HG03139 (cell line): Measurements from ENCODE around the gene KRT78.
"Not testable (repeated sequence)": the region's sequence is repeated elsewhere in the genome, so short reads cannot be mapped to it uniquely, and the experiment has no call there.

Source experiments
- ATAC-seq: cut with Tn5 transposase; IDR thresholded peaks from one replicate; pipeline ENCODE4 v1.9.1; 2021; ENCODE audit not compliant: unreplicated experiment

The KRT78 gene

DNA sequence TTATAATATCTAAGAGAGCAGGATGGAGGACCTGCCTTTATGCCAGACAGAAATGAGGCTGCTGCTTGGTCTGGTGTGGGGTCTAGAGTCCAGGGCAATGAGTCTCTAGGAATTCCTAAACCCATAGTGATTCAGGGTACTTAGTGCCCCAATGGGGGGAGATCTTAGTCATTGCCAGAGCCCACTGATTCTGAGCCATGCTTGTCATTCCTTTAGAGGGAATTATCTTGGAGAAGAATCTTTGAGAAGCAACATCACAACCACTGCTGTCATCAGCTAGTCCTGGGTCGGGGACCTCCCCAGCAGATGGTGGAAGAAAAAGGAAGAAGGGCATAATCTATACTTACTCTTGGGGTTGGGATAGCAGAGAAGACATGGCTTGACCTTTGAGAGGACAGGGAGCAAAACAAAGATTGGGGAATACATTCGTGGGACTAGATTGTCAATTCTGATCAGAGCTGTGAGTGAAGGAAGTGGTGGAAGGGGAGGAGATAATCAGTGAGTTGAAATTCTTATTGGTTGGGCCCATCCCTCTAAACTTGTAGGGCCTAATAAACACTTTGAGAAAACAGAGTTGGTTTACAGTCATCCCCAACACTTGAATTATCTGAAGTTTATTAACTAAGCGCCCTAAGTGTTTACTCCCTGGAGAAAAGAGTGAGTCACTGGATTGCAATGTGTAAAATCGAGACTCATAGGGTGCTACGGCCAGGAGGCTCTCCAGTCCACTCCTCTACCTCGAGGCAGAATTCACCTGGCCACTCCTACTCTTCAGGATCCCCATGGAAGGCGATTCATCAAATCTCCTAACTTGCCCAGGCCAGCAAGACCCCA is 49.9 kb downstream of the KRT78 start:
- no peak for ATAC-seq

GRCh38 chr12:52798003-52798670 is 50.7 kb downstream of the KRT78 start:
- no peak for ATAC-seq

GRCh38 chr12:52797529-52797894 is 51.3 kb downstream of the KRT78 start:
- ATAC-seq: no peak

- ATAC-seq: no peak
Measured at GRCh38 chr12:52796839-52797528, 51.8 kb downstream of the KRT78 start.

- no peak for ATAC-seq
Measured at GRCh38 chr12:52796429-52796794, 52.4 kb downstream of the KRT78 start.

DNA sequence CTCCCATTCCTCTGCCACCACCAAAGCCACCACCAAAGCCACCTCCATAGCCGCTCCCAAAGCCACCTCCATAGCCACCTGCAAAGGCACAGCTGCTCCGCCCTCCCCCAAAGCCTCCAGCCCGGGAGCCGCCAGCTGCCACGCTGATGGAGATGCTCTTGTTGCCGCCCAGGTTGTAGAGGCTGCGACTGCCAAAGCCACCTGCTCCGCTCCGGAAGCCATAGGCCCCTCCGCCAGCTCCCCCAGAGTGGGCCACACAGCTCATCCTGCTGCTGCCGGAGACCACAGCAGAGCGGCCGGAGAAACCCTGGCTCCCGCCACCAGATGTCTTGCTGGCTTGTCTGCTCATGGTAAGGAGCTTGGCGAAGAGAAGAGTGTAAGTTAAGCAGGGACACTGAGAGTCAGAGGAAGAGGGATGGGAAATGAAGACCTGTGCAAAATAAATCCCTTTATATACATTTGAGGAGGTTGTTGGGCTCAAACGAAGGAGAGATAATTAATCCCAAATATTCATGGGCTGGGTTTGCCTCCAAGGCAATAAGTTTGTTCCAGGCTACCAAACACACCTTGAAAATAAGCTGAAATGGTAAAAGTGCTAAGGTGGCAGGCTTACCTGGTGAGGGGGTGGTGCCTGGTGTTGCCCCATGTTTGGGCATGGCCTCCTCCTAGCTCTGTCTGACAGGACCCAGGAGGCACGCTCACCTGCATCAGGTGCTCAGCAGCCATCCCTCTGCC is 52.9 kb downstream of the KRT78 start, which contains the start of gene KRT3:
Gene KRT3 (minus strand): TSS at position 424 of the 735 bp plus-strand sequence. CDS start 75 bp downstream, at position 349.
- ATAC-seq: no peak

DNA sequence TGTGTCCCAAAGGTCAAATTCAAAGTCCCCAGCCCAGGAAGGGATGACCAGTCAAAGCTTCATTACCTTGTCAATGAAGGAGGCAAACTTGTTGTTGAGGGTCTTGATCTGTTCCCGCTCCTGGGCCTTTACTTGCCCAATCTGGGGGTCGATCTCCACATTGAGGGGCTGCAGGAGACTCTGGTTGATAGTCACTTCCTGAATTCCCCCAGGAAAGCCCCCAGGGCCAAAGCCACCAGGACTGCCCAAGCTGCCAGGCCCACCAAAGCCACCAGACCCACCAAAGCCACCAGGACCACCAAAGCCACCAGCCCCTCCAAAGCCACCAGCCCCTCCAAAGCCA is 53.5 kb downstream of the KRT78 start:
- ATAC-seq: not testable (repeated sequence)

- no peak for ATAC-seq
Measured at GRCh38 chr12:52794479-52795331, 54.1 kb downstream of the KRT78 start.

- ATAC-seq: no peak
Measured at GRCh38 chr12:52792185-52793029, 56.4 kb downstream of the KRT78 start.

DNA sequence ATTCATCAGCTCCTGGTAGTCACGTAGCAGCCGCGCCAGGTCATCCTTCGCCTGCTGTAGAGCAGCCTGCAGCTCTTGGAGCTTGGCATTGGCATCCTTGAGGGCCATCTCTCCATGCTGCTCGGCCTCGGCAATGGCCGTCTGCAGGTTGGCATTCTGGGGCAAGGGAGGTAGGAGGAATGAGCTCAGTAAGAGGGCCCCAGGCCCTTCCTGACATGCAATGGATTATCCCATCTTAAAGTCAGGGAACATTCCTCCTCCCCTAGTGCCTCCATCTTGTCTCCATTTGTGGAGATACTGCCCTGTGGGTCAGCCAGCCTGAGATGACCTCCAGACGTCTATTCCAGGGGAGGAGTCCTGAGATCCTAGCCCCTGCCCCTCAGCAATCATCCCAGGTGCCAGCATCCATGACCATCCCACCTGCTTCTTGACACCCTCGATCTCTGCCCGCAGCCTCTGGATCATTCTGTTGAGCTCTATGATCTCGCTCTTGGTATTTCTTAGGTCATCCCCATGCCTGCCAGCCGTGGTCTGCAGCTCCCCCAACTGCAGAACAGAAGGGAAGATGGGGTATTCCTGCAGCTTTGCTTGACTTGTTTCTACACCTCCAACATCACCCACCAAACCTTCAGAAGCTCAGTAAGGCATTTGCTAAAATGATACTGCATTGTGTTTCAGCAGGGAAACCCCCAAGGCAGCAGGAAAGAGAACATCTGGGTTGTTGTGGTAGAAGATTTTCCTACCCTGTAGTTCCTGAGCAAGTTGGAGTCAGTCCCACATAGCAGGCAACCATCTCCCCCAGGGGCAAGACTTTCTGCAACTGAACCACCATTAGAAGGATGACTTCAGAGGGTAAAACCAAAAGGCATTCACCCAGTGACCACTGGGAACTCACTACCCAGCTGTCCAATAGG is 57.3 kb downstream of the KRT78 start:
- ATAC-seq: no peak

DNA sequence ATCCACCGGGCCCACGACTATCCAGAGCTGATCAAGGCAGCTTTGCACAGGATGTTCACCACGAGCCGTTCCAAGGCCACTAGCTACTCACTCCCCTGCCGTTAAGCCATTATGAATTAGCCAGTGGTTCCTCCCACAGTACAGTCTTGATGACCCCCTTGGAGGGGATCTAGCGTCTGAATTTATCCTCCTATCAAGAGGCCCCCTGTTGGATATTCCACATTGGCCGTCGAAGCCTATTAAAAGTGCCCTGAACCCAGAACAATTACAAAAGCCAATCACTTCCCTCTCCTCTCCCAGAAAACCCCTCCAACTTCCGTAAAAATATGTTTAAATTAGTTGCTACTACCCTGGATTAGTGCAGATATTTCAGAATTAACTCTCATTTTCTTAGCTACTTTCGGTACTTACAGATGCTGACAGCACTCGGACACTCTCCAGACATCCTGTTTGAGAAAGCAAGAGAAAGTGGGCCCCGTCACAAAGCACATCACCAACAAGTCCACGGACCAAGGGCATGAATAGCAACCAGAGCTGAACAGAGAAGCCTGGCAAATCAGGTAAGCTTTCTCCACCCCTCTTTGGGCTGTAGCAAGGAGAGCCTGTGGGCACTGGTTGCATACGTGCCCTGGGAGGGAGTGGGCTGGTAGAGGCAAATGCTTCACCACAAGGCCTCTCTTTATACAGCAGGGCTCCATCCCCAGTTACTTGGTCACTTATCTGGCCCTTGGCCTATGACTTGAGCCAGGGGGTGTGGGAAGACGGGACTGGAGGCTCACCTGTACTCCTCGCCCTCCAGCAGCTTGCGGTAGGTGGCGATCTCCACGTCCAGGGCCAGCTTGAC is 58.1 kb downstream of the KRT78 start:
- no peak for ATAC-seq

- no peak for ATAC-seq
Measured at GRCh38 chr12:52789637-52790426, 59.0 kb downstream of the KRT78 start.

DNA sequence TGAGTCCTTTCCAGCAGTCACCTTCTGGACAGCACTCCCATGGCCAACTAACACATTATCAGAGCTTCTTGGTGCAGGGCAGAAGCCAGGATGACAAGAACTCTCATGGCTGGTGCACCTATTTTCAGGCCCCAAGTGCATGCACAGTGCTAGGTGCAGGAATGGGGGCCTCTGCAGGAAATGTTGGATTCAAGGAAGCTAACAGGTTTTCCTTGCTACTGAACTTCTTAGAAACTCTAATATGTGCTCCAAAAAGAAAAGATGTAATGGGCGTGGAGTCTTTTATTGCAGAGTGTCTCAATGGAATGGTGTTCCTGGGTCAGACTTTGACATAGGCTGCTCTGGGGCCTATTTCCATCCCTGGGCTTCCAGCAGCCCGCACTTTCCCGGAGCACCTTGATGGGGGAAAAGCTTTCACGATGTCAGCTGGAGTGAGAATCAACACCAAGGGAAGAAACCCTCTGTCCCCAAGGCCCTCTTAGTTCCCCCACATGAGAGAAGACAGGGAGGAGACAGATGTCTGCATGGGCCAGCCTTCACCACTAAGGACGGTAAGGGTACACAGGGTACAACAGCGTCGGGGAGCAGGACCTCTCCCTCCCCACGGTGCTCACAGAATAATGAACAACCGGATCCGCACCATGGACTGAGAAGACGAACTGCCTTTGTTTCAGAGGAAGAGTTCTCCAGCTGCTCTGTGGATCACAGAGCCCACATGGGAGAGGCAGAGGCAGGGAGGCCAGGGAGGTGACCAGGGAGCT is 59.7 kb downstream of the KRT78 start:
- no peak for ATAC-seq

DNA sequence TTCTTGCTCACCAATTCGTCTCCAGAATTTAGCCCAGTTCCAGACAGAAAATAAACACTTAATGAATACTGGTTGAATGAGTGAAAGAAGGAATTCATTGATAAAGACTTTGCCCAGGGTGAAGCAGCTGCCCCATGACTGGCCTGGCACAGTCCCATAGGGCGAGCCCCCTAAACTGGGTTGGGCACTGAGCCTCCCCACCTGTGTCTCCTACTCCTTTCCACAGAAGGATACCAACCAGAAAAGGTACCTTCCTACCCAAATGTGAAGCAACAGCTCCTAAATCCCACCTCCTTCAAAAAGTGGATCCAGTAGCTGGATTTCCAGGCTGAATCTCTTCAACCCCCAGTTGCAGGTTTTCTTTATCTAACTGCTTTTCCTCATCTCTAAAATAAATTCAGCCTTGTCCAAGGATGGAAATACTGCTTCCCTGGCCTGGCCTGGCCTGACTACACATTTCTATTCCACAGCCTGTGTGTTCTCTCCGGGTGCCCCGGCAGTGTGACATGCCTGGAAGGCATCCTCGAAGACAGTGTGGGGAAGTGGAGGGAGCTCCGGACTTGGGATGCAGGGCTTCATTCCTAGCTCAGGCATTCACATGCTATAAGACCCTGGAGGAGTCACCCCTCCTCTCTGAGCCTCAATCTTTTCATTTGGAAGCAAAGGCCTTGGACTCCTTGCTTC is 60.5 kb downstream of the KRT78 start:
- no peak for ATAC-seq
